Liver (tissue), 9 donors: ENCODE data around the gene SPINK1. TPM values are rescaled to one million over a fixed set of nuclear protein-coding genes. Genes with fewer than 3 reads are reported as not detected.

Source experiments
- DNase-seq: peaks from one replicate; pipeline ENCODE4 v3.0.0-alpha.2; 2017; ENCODE audit warnings: low spot score
- H3K27ac ChIP-seq, 2 donors: one replicate each; pipeline ENCODE4 v1.7.0; 2013; ENCODE audit warnings: inconsistent platforms in 2 of 2, low read length in 2 of 2, control low read depth in 1 of 2, low read depth in 1 of 2, mild to moderate bottlenecking in 1 of 2
- H3K27me3 ChIP-seq, 4 donors: one replicate each; pipeline versions ENCODE4 v1.6.1 to v1.7.0; 2013; ENCODE audit warnings: low read length in 3 of 4, inconsistent platforms in 1 of 4, mild to moderate bottlenecking in 1 of 4, moderate library complexity in 1 of 4; ENCODE audit not compliant: control insufficient read depth in 4 of 4, insufficient read depth in 4 of 4
- H3K36me3 ChIP-seq, 4 donors: one replicate each; pipeline versions ENCODE4 v1.6.1 to v1.7.0; 2013; ENCODE audit warnings: low read length in 3 of 4, mild to moderate bottlenecking in 3 of 4, low read depth in 1 of 4, moderate library complexity in 1 of 4; ENCODE audit not compliant: control insufficient read depth in 4 of 4, insufficient read depth in 3 of 4
- H3K4me1 ChIP-seq, 4 donors: one replicate each; pipeline versions ENCODE4 v1.6.1 to v1.7.0; 2013; ENCODE audit warnings: low read length in 3 of 4, mild to moderate bottlenecking in 3 of 4, moderate library complexity in 1 of 4; ENCODE audit not compliant: control insufficient read depth in 4 of 4, insufficient read depth in 4 of 4
- H3K4me3 ChIP-seq, 3 donors: one replicate each; pipeline versions ENCODE4 v1.6.1 to v1.7.0; 2013; ENCODE audit warnings: low read length in 3 of 3, control low read depth in 1 of 3, low read depth in 1 of 3, mild to moderate bottlenecking in 1 of 3
- H3K9ac ChIP-seq, 2 donors: one replicate each; pipeline ENCODE4 v1.7.0; 2013; ENCODE audit warnings: low read length in 2 of 2, mild to moderate bottlenecking in 2 of 2, moderate library complexity in 2 of 2, control low read depth in 1 of 2, low read depth in 1 of 2
- H3K9me3 ChIP-seq, 4 donors: one replicate each; pipeline versions ENCODE4 v1.6.1 to v1.7.0; 2013; ENCODE audit warnings: low read length in 3 of 4; ENCODE audit not compliant: control insufficient read depth in 4 of 4
- FOXA1 ChIP-seq: IDR thresholded peaks from 2 replicates; pipeline ENCODE4 v1.6.1; 2016; ENCODE audit warnings: antibody characterized with exemption
- FOXA2 ChIP-seq: IDR thresholded peaks from 2 replicates; pipeline ENCODE4 v1.6.1; 2016; ENCODE audit warnings: antibody characterized with exemption
- GABPA ChIP-seq, 2 donors: IDR thresholded peaks in 1 of 2; conservative IDR thresholded peaks in 1 of 2; 2 replicates each; pipeline ENCODE4 v1.6.1; 2016; ENCODE audit warnings: antibody characterized with exemption in 2 of 2, mild to moderate bottlenecking in 1 of 2, moderate library complexity in 1 of 2
- HNF4A ChIP-seq, 2 donors: conservative IDR thresholded peaks; 2 replicates each; pipeline ENCODE4 v1.6.1; 2016; ENCODE audit warnings: antibody characterized with exemption in 2 of 2, mild to moderate bottlenecking in 2 of 2
- HNF4G ChIP-seq: IDR thresholded peaks from 2 replicates; pipeline ENCODE4 v1.6.1; 2016; ENCODE audit warnings: antibody characterized with exemption
- JUND ChIP-seq, 2 donors: IDR thresholded peaks; 2 replicates each; pipeline ENCODE4 v1.6.1; 2016; ENCODE audit warnings: antibody characterized with exemption in 2 of 2
- NR2F2 ChIP-seq: IDR thresholded peaks from 2 replicates; pipeline ENCODE4 v1.6.1; 2016; ENCODE audit warnings: antibody characterized with exemption
- RAD21 ChIP-seq, 2 donors: IDR thresholded peaks; 2 replicates each; pipeline ENCODE4 v1.6.1; 2016; ENCODE audit warnings: antibody characterized with exemption in 2 of 2, mild to moderate bottlenecking in 2 of 2
- RXRA ChIP-seq, 2 donors: IDR thresholded peaks; 2 replicates each; pipeline ENCODE4 v1.6.1; 2017 to 2018; ENCODE audit warnings: antibody characterized with exemption in 2 of 2, mild to moderate bottlenecking in 1 of 2
- SP1 ChIP-seq: IDR thresholded peaks from 2 replicates; pipeline ENCODE4 v1.6.1; 2018; ENCODE audit warnings: antibody characterized with exemption, mild to moderate bottlenecking
- TAF1 ChIP-seq: conservative IDR thresholded peaks from 2 replicates; pipeline ENCODE4 v1.6.1; 2016; ENCODE audit warnings: antibody characterized with exemption, mild to moderate bottlenecking
- YY1 ChIP-seq: IDR thresholded peaks from 2 replicates; pipeline ENCODE4 v1.6.1; 2016; ENCODE audit warnings: antibody characterized with exemption, mild to moderate bottlenecking
- WGBS: extraction: QIAGEN DNeasy Blood & Tissue Kit; methylation state at CpG from one replicate; pipeline ENCODE4 v1.1.7; 2013; 5-methylcytosine and 5-hydroxymethylcytosine counted together
- polyA plus RNA-seq, 2 donors: library from polyadenylated mRNA; stranded (reverse) in 1 of 2; unstranded in 1 of 2; fragments of 200-250 nt in 1 of 2; fragments of >200 nt in 1 of 2; fragmentation: Nextera tagmentation in 1 of 2; extraction: Ambion mirVana in 1 of 2; gene quantifications; one replicate each; pipeline versions ENCODE4 v1.2.1 to v1.2.3, GENCODE V29; 2013 to 2015
- total RNA-seq, 2 donors: library from RNA; depleted of rRNA; stranded (reverse); fragments of >200 nt; gene quantifications; one replicate each; pipeline ENCODE4 v1.2.3, GENCODE V29; 2014
- TF ChIP-seq, protein P1 (sequence below): IDR thresholded peaks from 2 replicates; pipeline ENCODE4 v1.6.1; 2016; ENCODE audit warnings: antibody characterized with exemption
- TF ChIP-seq, protein P2 (sequence below): IDR thresholded peaks from 2 replicates; pipeline ENCODE4 v1.6.1; 2016; ENCODE audit warnings: antibody characterized with exemption
- TF ChIP-seq, protein P3 (sequence below): IDR thresholded peaks from 2 replicates; pipeline ENCODE4 v1.6.1; 2016; ENCODE audit warnings: antibody characterized with exemption, mild to moderate bottlenecking
- TF ChIP-seq, protein P4 (sequence below): IDR thresholded peaks from 2 replicates; pipeline ENCODE4 v1.6.1; 2016; ENCODE audit warnings: antibody characterized with exemption
- TF ChIP-seq, protein P5 (sequence below): fragments of 150-350 bp; IDR thresholded peaks from 2 replicates; pipeline ENCODE4 v1.5.1; 2017; ENCODE audit warnings: improper control_type of control experiment, low read depth, low read length; ENCODE audit not compliant: missing input control
- donor health status: healthy.
- donor health status: healthy.
- donor health status: healthy.
- donor health status: healthy.
- donor health status: healthy.

SPINK1 gene
- total and polyA plus RNA-seq, 4 donors: 0.33 to 2,026 (median 116) TPM

DNA sequence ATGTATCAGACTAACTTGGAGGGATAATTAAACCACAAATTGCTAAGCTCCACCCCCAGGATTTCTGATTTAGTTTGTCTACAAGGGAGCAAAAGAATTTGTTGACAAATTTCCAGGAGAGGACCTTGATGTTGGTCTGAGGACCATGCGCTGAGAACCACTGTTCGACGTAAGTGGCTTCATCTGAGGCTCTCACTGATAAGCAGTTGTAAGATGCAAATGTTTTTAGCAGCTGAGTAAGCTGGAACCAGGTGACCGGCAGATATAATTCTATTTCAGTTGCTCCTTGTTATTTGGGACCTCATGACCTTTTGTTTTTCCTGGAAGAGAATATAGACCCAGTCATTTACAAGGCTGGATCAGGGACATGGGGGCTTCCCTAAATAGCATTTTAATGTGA lies 14.1 kb upstream of the SPINK1 start:
- Histone ChIP-seq H3K27me3 (no peaks in the 10 kb centered on the region), H3K4me1 (no peaks in the 10 kb centered on the region), H3K27ac (no peak overlapping the region), H3K9ac (no peak overlapping the region), H3K36me3 (no peaks in the 10 kb centered on the region), H3K4me3 (no peak overlapping the region), H3K9me3 (no peaks in the 10 kb centered on the region)
- 90% methylated on average over 4 of the region's 4 CpGs for WGBS
- no peak for TF ChIP-seq SP1
- TF ChIP-seq GABPA (IDR thresholded peaks at IDR 0.05 in 1 of 2, conservative IDR thresholded peaks at IDR 0.05 in 1 of 2): no peak
- TF ChIP-seq FOXA2: no peak
- no peak for TF ChIP-seq JUND (IDR thresholded peaks at IDR 0.05)
- no peak for TF ChIP-seq TAF1
- no peak for TF ChIP-seq RXRA (IDR thresholded peaks at IDR 0.05)
- TF ChIP-seq, protein P1, sequence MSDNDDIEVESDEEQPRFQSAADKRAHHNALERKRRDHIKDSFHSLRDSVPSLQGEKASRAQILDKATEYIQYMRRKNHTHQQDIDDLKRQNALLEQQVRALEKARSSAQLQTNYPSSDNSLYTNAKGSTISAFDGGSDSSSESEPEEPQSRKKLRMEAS: no peak
- TF ChIP-seq FOXA1: no peak
- no peak for TF ChIP-seq YY1
- TF ChIP-seq HNF4G: no peak
- DNase-seq: no peak

DNA sequence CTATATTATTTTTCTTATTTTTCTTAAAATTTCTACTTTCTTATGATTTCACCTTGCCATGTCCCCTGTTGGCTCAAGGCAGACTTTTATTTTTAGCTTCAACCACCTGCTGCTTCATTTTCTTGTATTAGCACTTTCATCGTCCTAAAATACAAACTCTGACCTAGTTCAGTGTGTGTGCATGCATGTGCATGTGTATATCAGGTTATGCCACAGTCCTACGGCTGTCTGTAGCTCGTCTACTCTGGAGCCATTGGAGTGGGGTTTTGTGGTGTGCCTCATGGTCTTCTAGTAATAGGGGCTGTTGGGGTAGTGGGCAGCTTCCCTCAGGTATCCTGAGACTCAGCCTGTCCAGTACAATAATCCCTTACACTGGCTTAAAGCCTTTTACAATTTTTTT lies 13.4 kb upstream of the SPINK1 start:
- H3K9me3 ChIP-seq: no peaks in the 10 kb centered on the region
- no peaks in the 10 kb centered on the region for H3K36me3 ChIP-seq
- no peak overlapping the region for H3K4me3 ChIP-seq
- no peak for TF ChIP-seq TAF1
- TF ChIP-seq, protein P2, sequence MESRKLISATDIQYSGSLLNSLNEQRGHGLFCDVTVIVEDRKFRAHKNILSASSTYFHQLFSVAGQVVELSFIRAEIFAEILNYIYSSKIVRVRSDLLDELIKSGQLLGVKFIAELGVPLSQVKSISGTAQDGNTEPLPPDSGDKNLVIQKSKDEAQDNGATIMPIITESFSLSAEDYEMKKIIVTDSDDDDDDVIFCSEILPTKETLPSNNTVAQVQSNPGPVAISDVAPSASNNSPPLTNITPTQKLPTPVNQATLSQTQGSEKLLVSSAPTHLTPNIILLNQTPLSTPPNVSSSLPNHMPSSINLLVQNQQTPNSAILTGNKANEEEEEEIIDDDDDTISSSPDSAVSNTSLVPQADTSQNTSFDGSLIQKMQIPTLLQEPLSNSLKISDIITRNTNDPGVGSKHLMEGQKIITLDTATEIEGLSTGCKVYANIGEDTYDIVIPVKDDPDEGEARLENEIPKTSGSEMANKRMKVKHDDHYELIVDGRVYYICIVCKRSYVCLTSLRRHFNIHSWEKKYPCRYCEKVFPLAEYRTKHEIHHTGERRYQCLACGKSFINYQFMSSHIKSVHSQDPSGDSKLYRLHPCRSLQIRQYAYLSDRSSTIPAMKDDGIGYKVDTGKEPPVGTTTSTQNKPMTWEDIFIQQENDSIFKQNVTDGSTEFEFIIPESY: no peak
- no peak for TF ChIP-seq HNF4A (conservative IDR thresholded peaks at IDR 0.05)
- TF ChIP-seq, protein P1: no peak
- TF ChIP-seq FOXA2: no peak
- no peak for TF ChIP-seq JUND (IDR thresholded peaks at IDR 0.05)
- TF ChIP-seq SP1: no peak
- TF ChIP-seq HNF4G: no peak
- TF ChIP-seq YY1: no peak
- TF ChIP-seq, protein P3, sequence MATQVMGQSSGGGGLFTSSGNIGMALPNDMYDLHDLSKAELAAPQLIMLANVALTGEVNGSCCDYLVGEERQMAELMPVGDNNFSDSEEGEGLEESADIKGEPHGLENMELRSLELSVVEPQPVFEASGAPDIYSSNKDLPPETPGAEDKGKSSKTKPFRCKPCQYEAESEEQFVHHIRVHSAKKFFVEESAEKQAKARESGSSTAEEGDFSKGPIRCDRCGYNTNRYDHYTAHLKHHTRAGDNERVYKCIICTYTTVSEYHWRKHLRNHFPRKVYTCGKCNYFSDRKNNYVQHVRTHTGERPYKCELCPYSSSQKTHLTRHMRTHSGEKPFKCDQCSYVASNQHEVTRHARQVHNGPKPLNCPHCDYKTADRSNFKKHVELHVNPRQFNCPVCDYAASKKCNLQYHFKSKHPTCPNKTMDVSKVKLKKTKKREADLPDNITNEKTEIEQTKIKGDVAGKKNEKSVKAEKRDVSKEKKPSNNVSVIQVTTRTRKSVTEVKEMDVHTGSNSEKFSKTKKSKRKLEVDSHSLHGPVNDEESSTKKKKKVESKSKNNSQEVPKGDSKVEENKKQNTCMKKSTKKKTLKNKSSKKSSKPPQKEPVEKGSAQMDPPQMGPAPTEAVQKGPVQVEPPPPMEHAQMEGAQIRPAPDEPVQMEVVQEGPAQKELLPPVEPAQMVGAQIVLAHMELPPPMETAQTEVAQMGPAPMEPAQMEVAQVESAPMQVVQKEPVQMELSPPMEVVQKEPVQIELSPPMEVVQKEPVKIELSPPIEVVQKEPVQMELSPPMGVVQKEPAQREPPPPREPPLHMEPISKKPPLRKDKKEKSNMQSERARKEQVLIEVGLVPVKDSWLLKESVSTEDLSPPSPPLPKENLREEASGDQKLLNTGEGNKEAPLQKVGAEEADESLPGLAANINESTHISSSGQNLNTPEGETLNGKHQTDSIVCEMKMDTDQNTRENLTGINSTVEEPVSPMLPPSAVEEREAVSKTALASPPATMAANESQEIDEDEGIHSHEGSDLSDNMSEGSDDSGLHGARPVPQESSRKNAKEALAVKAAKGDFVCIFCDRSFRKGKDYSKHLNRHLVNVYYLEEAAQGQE: no peak
- no peak for TF ChIP-seq RXRA (IDR thresholded peaks at IDR 0.05)
- TF ChIP-seq, protein P4, sequence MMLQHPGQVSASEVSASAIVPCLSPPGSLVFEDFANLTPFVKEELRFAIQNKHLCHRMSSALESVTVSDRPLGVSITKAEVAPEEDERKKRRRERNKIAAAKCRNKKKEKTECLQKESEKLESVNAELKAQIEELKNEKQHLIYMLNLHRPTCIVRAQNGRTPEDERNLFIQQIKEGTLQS: no peak
- no peak for TF ChIP-seq NR2F2
- TF ChIP-seq, protein P5, sequence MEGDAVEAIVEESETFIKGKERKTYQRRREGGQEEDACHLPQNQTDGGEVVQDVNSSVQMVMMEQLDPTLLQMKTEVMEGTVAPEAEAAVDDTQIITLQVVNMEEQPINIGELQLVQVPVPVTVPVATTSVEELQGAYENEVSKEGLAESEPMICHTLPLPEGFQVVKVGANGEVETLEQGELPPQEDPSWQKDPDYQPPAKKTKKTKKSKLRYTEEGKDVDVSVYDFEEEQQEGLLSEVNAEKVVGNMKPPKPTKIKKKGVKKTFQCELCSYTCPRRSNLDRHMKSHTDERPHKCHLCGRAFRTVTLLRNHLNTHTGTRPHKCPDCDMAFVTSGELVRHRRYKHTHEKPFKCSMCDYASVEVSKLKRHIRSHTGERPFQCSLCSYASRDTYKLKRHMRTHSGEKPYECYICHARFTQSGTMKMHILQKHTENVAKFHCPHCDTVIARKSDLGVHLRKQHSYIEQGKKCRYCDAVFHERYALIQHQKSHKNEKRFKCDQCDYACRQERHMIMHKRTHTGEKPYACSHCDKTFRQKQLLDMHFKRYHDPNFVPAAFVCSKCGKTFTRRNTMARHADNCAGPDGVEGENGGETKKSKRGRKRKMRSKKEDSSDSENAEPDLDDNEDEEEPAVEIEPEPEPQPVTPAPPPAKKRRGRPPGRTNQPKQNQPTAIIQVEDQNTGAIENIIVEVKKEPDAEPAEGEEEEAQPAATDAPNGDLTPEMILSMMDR: no peak
- no peak for TF ChIP-seq RAD21 (IDR thresholded peaks at IDR 0.05)
- no peak for DNase-seq
- no peak overlapping the region for H3K27ac ChIP-seq
- WGBS: 57% methylated on average over 3 of the region's 3 CpGs
- no peak overlapping the region for H3K9ac ChIP-seq
- no peaks in the 10 kb centered on the region for H3K4me1 ChIP-seq
- H3K27me3 ChIP-seq: no peaks in the 10 kb centered on the region
